Bronchial epithelial cell (primary cell): ENCODE data around the gene A3GALT2. TPM values are rescaled to one million over a fixed set of nuclear protein-coding genes. Genes with fewer than 3 reads are reported as not detected.
A peak's percentile ranks its signal among the peaks of the same experiment; 100 is the strongest.

ENCODE experiments used
- DNase-seq: peaks from one replicate; pipeline ENCODE4 v3.0.0-alpha.2; 2010; ENCODE audit warnings: low read depth
- FAIRE-seq: peaks from 2 replicates; lab custom pipeline; 2011; peaks lifted over from hg19 to GRCh38; lab: Jason Lieb, UNC
- H3K27me3 ChIP-seq: 2 replicates; pipeline ENCODE4 v1.5.1; 2011; ENCODE audit warnings: low read length; ENCODE audit not compliant: control insufficient read depth, insufficient read depth
- H3K36me3 ChIP-seq: 2 replicates; pipeline ENCODE4 v1.5.1; 2011; ENCODE audit warnings: low read length; ENCODE audit not compliant: control insufficient read depth, insufficient read depth
- H3K4me3 ChIP-seq: 2 replicates; pipeline ENCODE4 v1.5.1; 2011; ENCODE audit warnings: mild to moderate bottlenecking, low read depth, low read length, control low read depth
- total RNA-seq: library from RNA; depleted of rRNA; stranded (reverse); fragments of >200 nt; gene quantifications from 2 replicates; pipeline ENCODE4 v1.2.1, GENCODE V29; 2014
- TF ChIP-seq, protein P1 (sequence below): IDR thresholded peaks from 2 replicates; pipeline ENCODE4 v1.5.1; 2011; ENCODE audit warnings: mild to moderate bottlenecking, moderate library complexity, low read length, control low read depth, inconsistent platforms; ENCODE audit not compliant: insufficient read depth, severe bottlenecking

Gene A3GALT2
- total RNA-seq, 1 donor from 2014 or later: not detected

DNA sequence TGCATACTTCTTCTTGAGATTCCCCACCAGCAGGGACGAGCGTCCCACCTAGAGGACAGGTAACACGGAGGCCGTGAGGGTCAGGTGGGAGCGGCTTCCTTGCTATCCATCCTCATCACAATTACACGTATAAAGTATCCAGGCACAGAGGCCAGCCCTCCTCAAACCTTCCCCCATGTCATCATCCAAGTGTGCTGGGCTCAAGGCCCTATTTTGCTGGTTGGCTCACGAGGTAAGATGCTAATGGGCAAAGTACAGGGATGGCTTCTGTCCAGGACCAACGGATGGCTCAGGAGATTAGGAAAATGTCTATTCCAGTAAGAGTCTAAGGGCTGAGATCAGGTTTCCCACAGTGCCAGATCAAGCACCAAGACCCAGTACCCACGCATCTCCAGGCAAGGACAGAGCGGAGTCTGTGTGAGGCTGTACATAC is 11.5 kb upstream of the A3GALT2 start:
- TF ChIP-seq, protein P1, sequence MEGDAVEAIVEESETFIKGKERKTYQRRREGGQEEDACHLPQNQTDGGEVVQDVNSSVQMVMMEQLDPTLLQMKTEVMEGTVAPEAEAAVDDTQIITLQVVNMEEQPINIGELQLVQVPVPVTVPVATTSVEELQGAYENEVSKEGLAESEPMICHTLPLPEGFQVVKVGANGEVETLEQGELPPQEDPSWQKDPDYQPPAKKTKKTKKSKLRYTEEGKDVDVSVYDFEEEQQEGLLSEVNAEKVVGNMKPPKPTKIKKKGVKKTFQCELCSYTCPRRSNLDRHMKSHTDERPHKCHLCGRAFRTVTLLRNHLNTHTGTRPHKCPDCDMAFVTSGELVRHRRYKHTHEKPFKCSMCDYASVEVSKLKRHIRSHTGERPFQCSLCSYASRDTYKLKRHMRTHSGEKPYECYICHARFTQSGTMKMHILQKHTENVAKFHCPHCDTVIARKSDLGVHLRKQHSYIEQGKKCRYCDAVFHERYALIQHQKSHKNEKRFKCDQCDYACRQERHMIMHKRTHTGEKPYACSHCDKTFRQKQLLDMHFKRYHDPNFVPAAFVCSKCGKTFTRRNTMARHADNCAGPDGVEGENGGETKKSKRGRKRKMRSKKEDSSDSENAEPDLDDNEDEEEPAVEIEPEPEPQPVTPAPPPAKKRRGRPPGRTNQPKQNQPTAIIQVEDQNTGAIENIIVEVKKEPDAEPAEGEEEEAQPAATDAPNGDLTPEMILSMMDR: no peak
- Histone ChIP-seq H3K4me3 (no peak overlapping the region), H3K36me3 (peaks cover 48% of the 10 kb centered on the region), H3K27me3 (no peaks in the 10 kb centered on the region)
- DNase-seq: no peak
- FAIRE-seq: peak; percentile 40

- Histone ChIP-seq H3K36me3 (peaks cover 53% of the 10 kb centered on the region), H3K4me3 (no peak overlapping the region), H3K27me3 (no peaks in the 10 kb centered on the region)
- TF ChIP-seq, protein P1: no peak
- no peak for FAIRE-seq
- DNase-seq: no peak
These were observed 10.8 kb upstream of the A3GALT2 start for GRCh38 chr1:33331444-33332356.

- no peak overlapping the region for H3K4me3 ChIP-seq
- H3K27me3 ChIP-seq: no peaks in the 10 kb centered on the region
- H3K36me3 ChIP-seq: peaks cover 59% of the 10 kb centered on the region
- FAIRE-seq (peak; percentile 70), DNase-seq (no peak)
- TF ChIP-seq, protein P1: no peak
These were observed 10.0 kb upstream of the A3GALT2 start for GRCh38 chr1:33330906-33331305.

DNA sequence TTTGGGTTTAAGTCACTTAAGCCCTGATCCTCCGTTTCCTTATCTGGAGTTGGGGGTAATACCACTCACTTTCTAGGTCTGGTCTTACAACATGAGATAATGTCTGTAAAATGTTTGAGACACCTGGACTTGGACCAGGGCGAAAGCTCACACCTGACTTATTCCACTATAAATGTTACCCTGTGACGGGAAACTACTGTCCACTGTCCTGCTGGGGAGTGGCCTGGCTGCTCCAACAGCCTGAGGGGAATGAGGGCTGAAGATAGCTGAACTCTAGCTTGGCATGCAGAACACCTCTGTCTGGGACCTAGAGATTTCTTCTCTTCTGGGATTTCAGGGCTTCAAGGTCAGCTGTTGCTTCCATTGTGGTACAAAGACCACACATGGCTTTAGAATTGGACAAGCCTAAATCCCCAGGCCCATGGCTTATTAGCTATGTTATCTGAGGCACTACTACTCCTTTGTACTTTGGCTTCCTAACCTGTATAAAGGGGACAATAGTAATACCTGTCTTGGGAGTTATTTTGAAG is 9.5 kb upstream of the A3GALT2 start:
- peaks cover 61% of the 10 kb centered on the region for H3K36me3 ChIP-seq
- FAIRE-seq (no peak), DNase-seq (no peak)
- TF ChIP-seq, protein P1: no peak
- no peaks in the 10 kb centered on the region for H3K27me3 ChIP-seq
- H3K4me3 ChIP-seq: no peak overlapping the region

DNA sequence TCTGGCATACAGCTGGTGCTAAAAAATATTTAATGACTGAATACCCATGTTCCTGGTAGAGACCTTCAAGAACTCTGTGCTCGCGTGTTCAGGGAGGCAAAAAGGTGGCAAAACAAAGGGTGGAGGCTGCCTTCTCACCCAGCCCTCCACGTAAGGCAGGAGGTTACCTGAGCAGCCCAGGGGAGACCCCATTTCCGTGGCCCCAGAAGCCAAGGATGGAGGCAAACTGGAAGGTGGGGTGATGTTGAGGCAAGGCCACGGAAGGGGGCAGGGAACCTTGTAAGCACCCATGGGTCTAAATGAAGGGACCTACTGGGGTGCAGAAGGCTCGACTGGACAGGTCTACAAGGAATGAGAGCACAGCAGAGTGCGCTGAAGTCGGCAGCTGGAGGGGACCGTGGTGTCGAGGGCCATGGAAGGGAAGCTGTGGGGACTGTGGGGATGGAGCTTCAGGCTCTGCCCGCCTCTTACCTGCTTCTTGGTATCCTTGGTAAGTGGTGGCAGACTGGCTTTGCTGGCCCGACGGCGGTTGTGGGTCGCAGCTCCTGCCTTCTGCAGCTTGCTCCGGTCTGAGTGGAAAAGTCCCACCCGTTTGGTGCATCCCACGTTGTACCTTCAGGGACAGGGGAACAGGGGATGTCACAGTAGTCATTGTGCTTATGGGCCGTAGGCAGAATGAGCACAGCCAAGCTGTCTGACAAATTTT is 8.9 kb upstream of the A3GALT2 start:
- H3K4me3 ChIP-seq: no peak overlapping the region
- H3K27me3 ChIP-seq: no peaks in the 10 kb centered on the region
- H3K36me3 ChIP-seq: peaks cover 61% of the 10 kb centered on the region
- TF ChIP-seq, protein P1: no peak
- DNase-seq (no peak), FAIRE-seq (no peak)
